Heart left ventricle (tissue), 13 donors: ENCODE results near the gene TYMP.
A peak's percentile ranks its signal among the peaks of the same experiment; 100 is the strongest.

Source experiments
- POLR2A ChIP-seq, 2 donors: fragments of 450-650 bp; IDR thresholded peaks; one replicate each; pipeline ENCODE4 v1.6.1; 2017; ENCODE audit warnings: antibody characterized with exemption in 2 of 2, mild to moderate bottlenecking in 2 of 2, moderate library complexity in 2 of 2
- TF ChIP-seq, protein P1 (sequence below), 12 donors: fragments of 200-600 bp; sonication (generic) in 4 of 12; IDR thresholded peaks; one replicate each; pipeline versions ENCODE4 v1.5.0 to v1.8.0; 2018 to 2022; ENCODE audit warnings: antibody characterized with exemption in 12 of 12, mild to moderate bottlenecking in 5 of 12
- donor health status: ischemic (EF 13 %, LVEDD 7.1; RV severe dilation, severe dysfunction).
- donor health status: DM: no; HTN: yes; CAD: no.
- donor health status: DM: no; HTN: no; CAD: no.
- donor health status: ischemic (EF 25% LVEDD 6.9; RV normal size, moderate dysfunction).
- donor health status: ischemic (EF 25% LVEDD 5.7; RV mildly dilated, moderate dysfunction).
- donor health status: ischemic (EF 35%, LVEDD 5.7; RV mildly dilated, moderate dysfunction).
- donor health status: nonischemic (EF 11% LVEDD 7.7; RV severe dilation, severe dysfunction).
- donor health status: DM: yes; HTN: yes; CAD: no.
- donor health status: PGD.
- donor health status: ischemic (EF 29% LVEDD 5.4; RV normal size, mild dysfunction).
- donor health status: nonischemic (EF 23%, LVEDD 6.1; RV moderate dilation, normal function).

DNA sequence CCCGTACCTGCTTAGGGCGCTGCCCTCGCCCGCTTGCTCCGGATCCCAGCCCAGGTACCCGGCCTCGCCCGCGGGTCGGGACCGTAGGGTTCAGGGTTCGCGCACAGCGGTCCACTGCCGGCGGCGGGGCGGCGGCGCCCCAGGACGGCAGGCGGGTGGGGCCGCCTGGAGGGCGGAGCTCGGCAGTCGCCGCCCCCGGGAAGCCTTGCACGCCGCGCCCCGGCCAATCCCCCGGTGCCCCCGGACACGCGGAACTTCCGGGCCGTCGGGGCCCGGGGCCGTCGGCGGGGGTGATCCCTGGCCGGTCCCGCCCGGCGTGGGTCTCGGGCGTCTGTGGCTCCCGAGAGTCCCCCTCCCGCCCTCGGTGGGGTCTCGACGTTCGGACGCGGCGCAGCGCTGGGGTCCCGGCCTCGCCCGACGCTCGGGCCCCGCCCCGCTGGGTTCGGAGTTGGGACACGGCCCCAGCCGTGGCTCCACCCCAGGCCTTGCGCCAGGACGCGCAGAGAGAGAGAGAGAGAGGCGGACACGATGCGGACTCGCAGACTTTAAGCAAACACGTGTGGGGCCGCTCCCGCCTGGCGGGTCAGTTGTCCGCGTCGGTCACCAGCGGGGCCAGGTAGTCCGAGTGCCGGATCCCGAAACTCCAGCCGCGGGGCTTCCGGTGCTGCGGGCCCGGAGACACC is at the start of gene TYMP:
- peak in 1 of 2 donors; percentile 68 for TF ChIP-seq POLR2A (IDR thresholded peaks at IDR 0.05)
- TF ChIP-seq, protein P1, sequence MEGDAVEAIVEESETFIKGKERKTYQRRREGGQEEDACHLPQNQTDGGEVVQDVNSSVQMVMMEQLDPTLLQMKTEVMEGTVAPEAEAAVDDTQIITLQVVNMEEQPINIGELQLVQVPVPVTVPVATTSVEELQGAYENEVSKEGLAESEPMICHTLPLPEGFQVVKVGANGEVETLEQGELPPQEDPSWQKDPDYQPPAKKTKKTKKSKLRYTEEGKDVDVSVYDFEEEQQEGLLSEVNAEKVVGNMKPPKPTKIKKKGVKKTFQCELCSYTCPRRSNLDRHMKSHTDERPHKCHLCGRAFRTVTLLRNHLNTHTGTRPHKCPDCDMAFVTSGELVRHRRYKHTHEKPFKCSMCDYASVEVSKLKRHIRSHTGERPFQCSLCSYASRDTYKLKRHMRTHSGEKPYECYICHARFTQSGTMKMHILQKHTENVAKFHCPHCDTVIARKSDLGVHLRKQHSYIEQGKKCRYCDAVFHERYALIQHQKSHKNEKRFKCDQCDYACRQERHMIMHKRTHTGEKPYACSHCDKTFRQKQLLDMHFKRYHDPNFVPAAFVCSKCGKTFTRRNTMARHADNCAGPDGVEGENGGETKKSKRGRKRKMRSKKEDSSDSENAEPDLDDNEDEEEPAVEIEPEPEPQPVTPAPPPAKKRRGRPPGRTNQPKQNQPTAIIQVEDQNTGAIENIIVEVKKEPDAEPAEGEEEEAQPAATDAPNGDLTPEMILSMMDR (IDR thresholded peaks at IDR 0.05), result no peak
